K562 (cell line): Measurements from ENCODE around the gene ODC1. TPM values are rescaled to one million over a fixed set of nuclear protein-coding genes. Genes with fewer than 3 reads are reported as not detected.

Source experiments
- ATAC-seq: fragments of 200-7000 bp; cut with Tn5 transposase; 3 replicates; pipeline ENCODE4 v1.9.1; 2020; ENCODE audit warnings: moderate library complexity
- BruUV-seq: library from RNA; stranded (reverse); fragments of 400-500 nt; replicated peaks from 2 replicates; lab custom pipeline; 2021; lab: Mats Ljungman, UMichigan
- CTCF ChIA-PET: fragments of 300-600 bp; formaldehyde crosslinking; extraction: SDS; loops from one replicate; lab custom pipeline; 2021; ENCODE audit warnings: low intra/inter-chr PET ratio; lab: Yijun Ruan, JAX
- POLR2A ChIA-PET: fragments of 300-600, 350-650 bp; sonication (Branson Sonifier 250); formaldehyde crosslinking; extraction: SDS; loops from one replicate; lab custom pipeline; 2021; ENCODE audit warnings: antibody characterized with exemption, inconsistent platforms; lab: Yijun Ruan, JAX
- DNase-seq, 4 experiments: peaks; one replicate each; pipeline versions ENCODE4 v3.0.0 to v3.0.0-alpha.2; 2011 to 2018; ENCODE audit warnings: low spot score in 3 of 4, mixed read lengths in 3 of 4; ENCODE audit errors: extremely low read depth in 1 of 4
- FAIRE-seq: peaks from 2 replicates; lab custom pipeline; 2011; peaks lifted over from hg19 to GRCh38; lab: Jason Lieb, UNC
- H2AFZ ChIP-seq: 2 replicates; pipeline ENCODE4 v1.6.0; 2011; ENCODE audit warnings: low read depth, low read length, control low read depth, inconsistent platforms
- H3K27ac ChIP-seq: fragments of 200-600 bp; 3 replicates; pipeline ENCODE4 v1.8.0; 2011; ENCODE audit warnings: low read depth, mild to moderate bottlenecking, control low read depth, inconsistent platforms, low read length, moderate library complexity, mixed read lengths; ENCODE audit errors: extremely low read depth
- H3K27me3 ChIP-seq, 2 experiments: fragments of 300-600 bp in 1 of 2; 2 replicates in 1 of 2; 3 replicates in 1 of 2; pipeline versions ENCODE4 v1.6.0 to v1.8.0; 2011; ENCODE audit warnings: inconsistent platforms in 2 of 2, low read length in 2 of 2, mild to moderate bottlenecking in 1 of 2, mixed read lengths in 1 of 2, moderate library complexity in 1 of 2; ENCODE audit not compliant: control insufficient read depth in 2 of 2, insufficient read depth in 2 of 2
- H3K36me3 ChIP-seq: fragments of 300-600 bp; 3 replicates; pipeline ENCODE4 v1.8.0; 2011; ENCODE audit warnings: mild to moderate bottlenecking, low read length, inconsistent platforms; ENCODE audit not compliant: control insufficient read depth, insufficient read depth
- H3K4me1 ChIP-seq, 2 experiments: fragments of 200-600 bp in 1 of 2; replicated peaks in 1 of 2; 2 replicates in 1 of 2; 3 replicates in 1 of 2; pipeline versions ENCODE4 v1.5.1 to v1.8.0; 2011; ENCODE audit warnings: inconsistent platforms in 2 of 2, low read length in 2 of 2, mild to moderate bottlenecking in 1 of 2, mixed read lengths in 1 of 2, moderate library complexity in 1 of 2; ENCODE audit not compliant: control insufficient read depth in 2 of 2, insufficient read depth in 2 of 2
- H3K4me2 ChIP-seq: 2 replicates; pipeline ENCODE4 v1.6.1; 2011; ENCODE audit warnings: low read length, control low read depth, inconsistent platforms, mixed read lengths; ENCODE audit not compliant: insufficient read depth
- H3K4me3 ChIP-seq: fragments of 200-600 bp; sonication (generic), shearing (Covaris generic); 2 replicates; pipeline ENCODE4 v1.5.1; 2016; ENCODE audit warnings: control low read depth, inconsistent platforms
- H3K79me2 ChIP-seq: fragments of 200-600 bp; 3 replicates; pipeline ENCODE4 v1.8.0; 2011; ENCODE audit warnings: low read length, inconsistent platforms; ENCODE audit not compliant: control insufficient read depth, insufficient read depth
- H3K9ac ChIP-seq, 2 experiments: 2 replicates each; pipeline versions ENCODE4 v1.6.0 to v1.6.1; 2011; ENCODE audit warnings: low read depth in 2 of 2, low read length in 2 of 2, control low read depth in 1 of 2, inconsistent platforms in 1 of 2, mild to moderate bottlenecking in 1 of 2, mixed read lengths in 1 of 2; ENCODE audit not compliant: insufficient read depth in 1 of 2
- H3K9me1 ChIP-seq: one replicate; pipeline ENCODE4 v1.6.0; 2011; ENCODE audit warnings: inconsistent platforms, mild to moderate bottlenecking, low read length, moderate library complexity; ENCODE audit not compliant: control insufficient read depth, insufficient read depth
- H3K9me3 ChIP-seq: replicated peaks from 2 replicates; pipeline ENCODE4 v1.5.1; 2011; ENCODE audit warnings: low read depth, low read length, inconsistent platforms; ENCODE audit not compliant: control insufficient read depth, insufficient read depth
- H4K20me1 ChIP-seq: replicated peaks from 2 replicates; pipeline ENCODE4 v1.6.1; 2011; ENCODE audit warnings: low read length, inconsistent platforms, mixed read lengths; ENCODE audit not compliant: control insufficient read depth, insufficient read depth
- BHLHE40 ChIP-seq: IDR thresholded peaks from 2 replicates; pipeline ENCODE4 v1.6.1; 2011; ENCODE audit warnings: low read length, improper control_type of control experiment
- FOSL1 ChIP-seq: fragments of 200-800 bp; sonication (Bioruptor generic); conservative IDR thresholded peaks from 2 replicates; pipeline ENCODE4 v1.6.1; 2016; ENCODE audit warnings: missing genetic modification characterization, missing compliant biosample characterization
- MNT ChIP-seq, 2 experiments: fragments of 450-650 bp; conservative IDR thresholded peaks; 2 replicates each; pipeline ENCODE4 v1.6.1; 2017; ENCODE audit warnings: mild to moderate bottlenecking in 2 of 2, moderate library complexity in 2 of 2
- NEUROD1 ChIP-seq: fragments of 150-350 bp; IDR thresholded peaks from 2 replicates; pipeline ENCODE4 v1.6.1; 2014; ENCODE audit warnings: borderline replicate concordance, low read length, low read depth; ENCODE audit not compliant: partially characterized antibody
- NFE2 ChIP-seq: IDR thresholded peaks from 2 replicates; pipeline ENCODE4 v1.6.1; 2014; ENCODE audit warnings: antibody characterized with exemption, low read depth
- PML ChIP-seq: IDR thresholded peaks from 2 replicates; pipeline ENCODE4 v1.6.1; 2012; ENCODE audit warnings: low read length, inconsistent platforms
- POLR2B ChIP-seq: fragments of 450-650 bp; IDR thresholded peaks from 2 replicates; pipeline ENCODE4 v1.6.1; 2018; ENCODE audit warnings: low read depth; ENCODE audit not compliant: partially characterized antibody
- THRA ChIP-seq: fragments of 450-650 bp; IDR thresholded peaks from 2 replicates; pipeline ENCODE4 v1.6.1; 2017; ENCODE audit warnings: mild to moderate bottlenecking, moderate library complexity
- YBX1 ChIP-seq: fragments of 450-650 bp; IDR thresholded peaks from 2 replicates; pipeline ENCODE4 v1.7.1; 2016; ENCODE audit warnings: mild to moderate bottlenecking
- ZMIZ1 ChIP-seq, 2 experiments: fragments of 150-350 bp in 1 of 2; IDR thresholded peaks; 2 replicates each; pipeline ENCODE4 v1.6.1; 2012 to 2016; ENCODE audit warnings: low read depth in 2 of 2, low read length in 2 of 2, mild to moderate bottlenecking in 1 of 2, moderate library complexity in 1 of 2
- ZNF140 ChIP-seq: fragments of 250-450 bp; sonication (Bioruptor Pico); IDR thresholded peaks from 2 replicates; pipeline ENCODE4 v1.8.0; 2021; ENCODE audit warnings: moderate library complexity, mild to moderate bottlenecking, inconsistent platforms
- ZNF143 ChIP-seq: sonication (generic); formaldehyde crosslinking; IDR thresholded peaks from 2 replicates; pipeline ENCODE4 v1.9.0; 2022; ENCODE audit warnings: mild to moderate bottlenecking, missing genetic modification reagents
- ZNF24 ChIP-seq: fragments of 450-650 bp; IDR thresholded peaks from 2 replicates; pipeline ENCODE4 v1.6.1; 2016
- ZNF395 ChIP-seq: fragments of 200-800 bp; sonication (Bioruptor generic); IDR thresholded peaks from 2 replicates; pipeline ENCODE4 v1.6.1; 2017; ENCODE audit warnings: missing genetic modification characterization, missing compliant biosample characterization
- WGBS: fragments of 100-300 bp; shearing (Covaris generic); methylation state at CpG from one replicate; pipeline ENCODE4 v1.1.6; 2016; ENCODE audit warnings: low coverage, mixed read lengths; ENCODE audit not compliant: insufficient coverage; ENCODE audit errors: missing lambda C conversion rate; 5-methylcytosine and 5-hydroxymethylcytosine counted together
- in situ Hi-C: fragments of 300-500 bp; cut with MboI; formaldehyde crosslinking; loops from 4 replicates; pipeline ENCODE4 v1.15.0; 2018; ENCODE audit warnings: inconsistent platforms, mixed read lengths
- intact Hi-C: fragments of 100-400 bp; cut with micrococcal nuclease; formaldehyde crosslinking; loops from 2 replicates; pipeline ENCODE4 v1.14.2; 2022
- polyA plus RNA-seq, 8 experiments: library from polyadenylated mRNA; depleted of rRNA in 4 of 8; stranded (reverse) in 5 of 8; unstranded in 3 of 8; fragments of >200 nt; fragmentation: Nextera tagmentation in 2 of 8; fragmentation: Illumina TruSeq in 1 of 8; extraction: Ambion mirVana in 2 of 8; extraction: Trizol in 1 of 8; gene quantifications; 2 replicates each; pipeline versions ENCODE4 v1.2.1 to v1.2.3, GENCODE V29; 2011 to 2014; ENCODE audit warnings: inconsistent platforms in 1 of 8, missing spikeins in 1 of 8
- total RNA-seq, 7 experiments: library from RNA; depleted of rRNA in 6 of 7; stranded (reverse); fragments of >200 nt in 6 of 7; fragmentation: Illumina TruSeq in 2 of 7; extraction: Trizol in 2 of 7; gene quantifications; 2 replicates each; pipeline versions ENCODE4 v1.2.1 to v1.2.3, GENCODE V29; 2011 to 2021; ENCODE audit warnings: low replicate concordance in 1 of 7

ODC1 gene
- total and polyA plus RNA-seq, 9 of the 15 experiments (the other 6 are each of a cell fraction or from before 2014, with no cell fraction given): 142 to 563 (median 457) TPM

- in situ Hi-C loops (no loop called here), intact Hi-C loops (no loop called here)
- H3K9me1 ChIP-seq: peaks cover 3% of the 10 kb centered on the region
- peaks cover 3% of the 10 kb centered on the region; the same call in 1 of the 3 replicates for H3K36me3 ChIP-seq
- CTCF ChIA-PET: no interaction called here
- WGBS: 8% methylated on average over 9 of the region's 9 CpGs
- DNase-seq: peak; percentile 34 to 85 (median 62)
- peak overlapping the region; percentile 0; the same call in 1 of the 3 replicates for H3K27ac ChIP-seq
- no TSS peak for BruUV-seq
- H3K27me3 ChIP-seq: no peaks in the 10 kb centered on the region
- peaks cover 25 to 33% of the 10 kb centered on the region in 2 experiments for H3K4me1 ChIP-seq
- peak; percentile 95 for FAIRE-seq
- peaks cover 44% of the 10 kb centered on the region for H4K20me1 ChIP-seq
- POLR2A ChIA-PET: interaction anchor here (0.6 to 2.6 kb wide), 10 partner anchors 10 to 1503 kb away, joined by 3 to 8 read pairs (median 4); partner anchors contain the start of gene ODC1
- H2AFZ ChIP-seq: no peak overlapping the region
- ATAC-seq: peak; percentile 86
- peaks cover 57% of the 10 kb centered on the region for H3K79me2 ChIP-seq
- no peaks in the 10 kb centered on the region for H3K9me3 ChIP-seq
- no peak overlapping the region for H3K4me3 ChIP-seq
- H3K4me2 ChIP-seq: peak overlapping the region; percentile 33
- H3K9ac ChIP-seq: peak overlapping the region in 1 of 2 experiments; percentile 70; a peak in 3 of 4 replicates
- no peak for TF ChIP-seq POLR2B
- TF ChIP-seq ZNF140 (CRISPR knock-in tag): no peak
- TF ChIP-seq ZMIZ1 (IDR thresholded peaks at IDR 0.05; ENCODE audit: low read depth in 2 of 2, low read length in 2 of 2): peak in 1 of 2 experiments; percentile 83; a peak in 2 of 4 replicates
- peak; percentile 48 for TF ChIP-seq FOSL1 (tag)
- no peak for TF ChIP-seq ZNF143 (CRISPR knock-in tag)
- no peak for TF ChIP-seq YBX1
- 0 out of 4 replicates have a peak, but pooled peaks of 1 of the 2 experiments have one; percentile 30 for TF ChIP-seq MNT (conservative IDR thresholded peaks at IDR 0.05)
- TF ChIP-seq ZNF395 (CRISPR knock-in tag): peak; percentile 63; the same call in 1 of the 2 replicates
- TF ChIP-seq NEUROD1: peak; percentile 25
- peak; percentile 47; the same call in 1 of the 2 replicates for TF ChIP-seq BHLHE40
- no peak for TF ChIP-seq ZNF24
- TF ChIP-seq NFE2: peak; percentile 23; the same call in 1 of the 2 replicates
- TF ChIP-seq THRA: no peak
- peak; percentile 94 for TF ChIP-seq PML
These were observed 55.0 kb downstream of the ODC1 start for GRCh38 chr2:10392951-10393639.
